Jurkat, Clone E6-1 (cell line): Measurements from ENCODE around the gene DYNC1H1.
"Not testable (repeated sequence)": the region's sequence is repeated elsewhere in the genome, so short reads cannot be mapped to it uniquely, and the experiment has no call there.

Experiments
- DNase-seq: peaks from one replicate; pipeline ENCODE4 v3.0.0-alpha.2; 2011; ENCODE audit warnings: low read depth, low spot score
- H3K4me3 ChIP-seq: 2 replicates; pipeline ENCODE4 v1.5.1; 2011; ENCODE audit warnings: mild to moderate bottlenecking, low read length, control low read depth, moderate library complexity

The DYNC1H1 gene

DNA sequence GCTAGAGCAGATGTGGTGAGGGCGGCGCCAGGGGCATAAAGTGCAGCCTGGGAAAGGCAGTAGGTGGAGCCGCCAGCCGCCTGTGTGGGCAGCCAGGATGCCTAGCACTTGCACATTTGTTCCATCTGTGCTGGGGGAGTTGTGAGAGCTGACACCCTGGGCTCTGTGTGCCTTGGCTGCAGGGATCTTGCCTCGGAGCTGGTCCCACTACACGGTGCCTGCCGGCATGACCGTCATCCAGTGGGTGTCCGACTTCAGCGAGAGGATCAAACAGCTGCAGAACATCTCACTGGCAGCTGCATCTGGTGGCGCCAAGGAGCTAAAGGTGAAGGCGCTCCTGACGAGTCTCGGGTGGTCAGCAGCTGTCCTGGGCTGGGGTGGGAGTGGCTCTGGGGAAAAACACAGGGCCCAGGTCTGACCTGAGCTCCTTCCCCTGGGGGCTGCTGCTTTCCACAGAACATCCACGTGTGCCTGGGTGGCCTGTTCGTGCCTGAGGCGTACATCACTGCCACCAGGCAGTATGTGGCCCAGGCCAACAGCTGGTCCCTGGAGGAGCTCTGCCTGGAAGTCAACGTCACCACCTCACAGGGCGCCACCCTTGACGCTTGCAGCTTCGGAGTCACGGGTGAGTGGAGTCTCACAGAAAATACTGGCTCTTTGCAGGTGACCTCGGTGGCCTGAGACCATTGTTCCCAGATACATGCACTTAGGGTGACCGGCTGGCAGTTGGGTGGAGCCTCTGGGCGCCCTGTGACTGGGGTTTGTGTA is 85.1 kb downstream of the DYNC1H1 start:
- DNase-seq, result no peak
- H3K4me3 ChIP-seq, result no peak overlapping the region

DNA sequence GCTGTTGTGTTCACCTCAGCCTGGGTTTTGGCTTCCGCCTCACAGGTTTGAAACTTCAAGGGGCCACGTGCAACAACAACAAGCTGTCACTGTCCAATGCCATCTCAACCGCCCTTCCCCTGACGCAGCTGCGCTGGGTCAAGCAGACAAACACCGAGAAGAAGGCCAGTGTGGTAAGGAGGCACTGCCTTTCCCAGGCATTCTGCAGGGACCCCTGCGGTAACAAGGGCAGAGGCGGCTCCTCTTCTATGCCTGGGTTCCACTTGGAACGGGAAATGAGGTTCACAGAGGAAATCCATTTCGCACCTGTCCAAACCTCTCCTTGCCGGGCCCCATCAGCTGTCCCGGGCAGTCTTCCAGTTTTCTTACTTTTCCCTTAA is 85.6 kb downstream of the DYNC1H1 start:
- no peak for DNase-seq
- no peak overlapping the region for H3K4me3 ChIP-seq

DNA sequence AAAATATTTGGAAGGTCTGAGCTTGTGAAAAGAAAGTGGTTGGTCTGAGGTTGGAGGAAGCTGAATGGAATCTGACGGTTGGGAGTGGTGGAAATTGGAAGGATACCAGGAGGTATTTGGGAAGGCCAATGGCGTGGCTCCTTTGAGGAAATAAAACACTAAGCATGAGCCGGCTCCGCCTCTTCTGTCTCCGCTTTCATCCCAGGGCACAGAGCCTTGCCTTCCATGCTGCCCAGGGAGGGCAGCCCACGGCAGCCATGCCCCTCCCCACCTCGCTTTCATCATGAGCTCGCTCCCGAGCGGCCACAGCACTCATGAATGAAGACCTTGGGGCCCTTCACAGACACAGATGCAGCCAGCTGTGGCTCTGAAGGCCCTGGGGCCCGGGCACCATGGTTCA is 86.3 kb downstream of the DYNC1H1 start:
- no peak overlapping the region for H3K4me3 ChIP-seq
- DNase-seq, result no peak

DNA sequence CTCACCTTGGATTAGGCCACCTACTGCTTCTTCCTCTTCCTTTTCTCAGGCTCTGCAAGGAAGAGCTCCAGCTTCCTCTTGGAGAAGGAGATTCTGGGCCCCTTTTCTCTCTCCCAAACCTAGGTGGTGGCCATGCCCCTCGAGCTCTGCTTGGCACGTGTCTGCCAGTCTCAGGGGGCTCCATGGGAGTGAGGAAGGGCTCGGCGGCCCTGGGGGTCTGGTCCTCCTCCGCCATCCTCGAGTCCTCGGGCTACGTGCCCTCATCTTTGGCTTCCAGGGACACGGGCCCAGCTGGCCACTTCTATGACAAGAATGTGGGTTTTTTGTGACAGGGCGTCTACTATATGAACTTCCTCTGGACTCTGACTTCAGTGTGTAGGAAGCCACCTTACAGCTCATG is 88.1 kb downstream of the DYNC1H1 start:
- H3K4me3 ChIP-seq, result no peak overlapping the region
- DNase-seq, result no peak

DNA sequence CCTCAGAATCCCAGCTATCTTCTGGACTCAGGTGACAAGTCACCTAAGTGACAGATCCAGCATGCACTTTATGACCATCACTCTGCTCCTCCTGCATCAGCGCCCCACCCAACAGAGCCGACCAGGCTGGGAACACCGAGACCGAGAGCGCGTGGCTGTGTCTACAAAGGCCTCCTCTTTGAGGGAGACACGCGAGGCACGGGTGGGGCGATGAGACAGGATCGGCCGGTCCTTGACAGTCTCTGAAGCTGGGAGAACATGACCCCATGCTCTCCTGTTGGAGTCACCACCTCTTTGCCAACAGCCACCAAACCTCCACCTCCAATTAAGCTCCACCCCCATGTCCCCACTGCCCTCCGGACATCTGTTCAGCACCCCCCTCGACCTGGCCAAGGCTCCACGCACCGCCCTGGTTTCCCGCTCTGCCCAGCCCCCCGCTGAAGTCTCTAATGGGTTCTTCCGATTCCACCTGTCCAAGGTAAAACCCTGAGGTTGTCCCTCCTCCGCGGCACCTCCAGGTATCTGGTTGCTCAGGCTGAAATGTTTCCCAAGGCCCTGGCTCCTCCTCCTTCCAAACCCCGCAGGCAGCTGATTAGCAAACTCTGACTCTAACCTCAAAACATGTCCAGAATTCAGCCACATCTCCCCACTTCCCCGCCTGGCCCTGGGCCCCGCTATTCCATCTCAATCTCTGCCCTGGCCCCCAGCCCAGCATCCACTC is 91.0 kb downstream of the DYNC1H1 start:
- no peak overlapping the region for H3K4me3 ChIP-seq
- no peak for DNase-seq

DNA sequence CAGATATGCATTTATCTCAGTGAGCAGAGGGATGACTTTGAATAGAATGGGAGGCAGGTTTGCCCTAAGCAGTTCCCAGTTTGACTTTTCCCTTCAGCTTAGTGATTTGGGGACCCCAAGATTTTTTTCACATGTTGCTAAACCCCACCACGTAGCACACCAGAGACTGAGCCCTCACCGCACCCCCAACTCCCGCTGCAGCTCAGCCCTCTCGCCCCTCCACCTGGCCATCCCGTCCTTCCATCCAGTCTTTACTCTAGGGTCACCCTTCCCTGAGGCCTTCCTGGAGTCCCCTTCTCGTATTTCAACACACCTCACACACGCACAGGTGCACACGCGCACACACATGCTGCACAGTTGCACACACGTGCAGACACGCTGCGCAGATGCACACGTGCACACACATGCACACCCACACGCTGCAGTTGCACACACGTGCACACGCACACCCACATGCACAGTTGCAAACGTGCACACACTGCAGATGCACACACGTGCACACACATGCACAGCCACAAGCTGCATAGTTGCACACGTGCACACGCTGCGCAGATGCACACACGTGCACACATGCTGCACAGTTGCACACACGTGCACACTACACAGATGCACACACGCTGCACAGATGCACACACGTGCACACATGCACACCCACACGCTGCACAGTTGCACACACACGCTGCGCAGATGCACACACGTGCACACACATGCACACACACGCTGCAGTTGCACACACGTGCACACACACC is 92.5 kb downstream of the DYNC1H1 start:
- no peak overlapping the region for H3K4me3 ChIP-seq
- DNase-seq, result no peak

DNA sequence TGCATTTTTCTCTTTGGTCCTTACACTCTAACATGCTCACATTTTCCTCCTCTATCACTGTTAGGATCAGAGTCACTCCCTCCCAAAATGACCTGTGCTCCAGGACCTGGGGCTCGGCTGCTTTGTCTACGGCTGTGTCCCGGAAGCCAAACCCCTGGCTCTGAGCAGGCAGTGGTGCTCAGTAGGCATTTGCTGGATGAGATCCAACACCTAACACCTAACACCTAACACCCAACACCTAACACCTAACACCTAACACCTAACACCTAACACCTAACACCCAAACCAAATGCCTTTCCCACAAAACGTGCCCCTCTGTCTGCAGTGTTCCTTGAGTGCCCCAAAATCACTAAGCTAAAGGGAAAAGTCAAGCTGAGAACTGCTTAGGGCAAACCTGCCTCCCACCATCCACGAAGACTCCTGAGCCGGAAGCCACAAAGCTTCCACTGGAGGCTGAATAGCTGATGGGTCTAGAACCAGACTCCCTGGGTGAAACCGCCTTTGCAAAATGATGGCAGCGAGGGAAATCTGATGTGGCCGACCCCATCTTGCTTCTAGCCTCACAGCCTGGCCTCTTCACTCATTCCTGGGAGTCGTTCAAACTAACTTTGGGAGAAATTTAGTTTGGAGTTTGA is 93.2 kb downstream of the DYNC1H1 start:
- H3K4me3 ChIP-seq, result no peak overlapping the region
- DNase-seq, result no peak

DNA sequence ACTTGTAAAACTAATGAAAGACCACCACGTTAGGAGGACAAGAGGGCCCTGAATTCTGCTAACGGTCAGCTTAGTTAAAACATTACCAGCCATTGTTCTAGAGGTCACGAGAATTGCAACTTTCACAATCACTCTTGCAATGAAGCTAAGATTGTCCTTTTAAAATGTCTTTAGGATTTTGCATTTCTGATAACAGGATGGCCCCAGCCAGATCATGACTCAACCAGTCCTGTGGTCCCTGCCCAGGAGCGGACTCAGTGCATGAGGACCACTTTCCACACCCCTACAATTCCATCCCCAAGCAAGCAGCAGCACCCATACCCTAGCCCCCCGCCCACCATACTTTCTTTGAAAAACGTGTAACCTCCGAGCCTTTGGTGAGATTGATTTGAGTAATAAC is 93.8 kb downstream of the DYNC1H1 start:
- no peak for DNase-seq
- H3K4me3 ChIP-seq, result no peak overlapping the region

DNA sequence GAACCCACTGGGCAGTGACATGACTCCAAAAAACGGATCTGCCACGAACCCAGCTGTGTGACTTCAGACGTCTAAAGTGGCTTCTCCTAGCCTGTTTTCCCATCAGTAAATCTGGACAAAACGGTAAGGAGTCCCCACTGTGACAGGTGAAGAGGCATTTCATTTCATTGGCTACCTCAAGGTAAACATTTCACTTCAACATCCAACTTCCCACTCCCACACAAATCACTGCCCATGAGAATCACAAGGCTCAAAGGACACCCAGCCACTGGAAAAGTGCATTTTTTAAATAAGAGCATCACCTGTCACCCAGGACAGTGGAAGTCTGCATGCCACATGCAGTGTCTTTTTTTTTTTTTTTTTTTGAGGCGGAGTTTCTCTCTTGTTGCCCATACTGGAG is 94.6 kb downstream of the DYNC1H1 start:
- no peak for DNase-seq
- no peak overlapping the region for H3K4me3 ChIP-seq

DNA sequence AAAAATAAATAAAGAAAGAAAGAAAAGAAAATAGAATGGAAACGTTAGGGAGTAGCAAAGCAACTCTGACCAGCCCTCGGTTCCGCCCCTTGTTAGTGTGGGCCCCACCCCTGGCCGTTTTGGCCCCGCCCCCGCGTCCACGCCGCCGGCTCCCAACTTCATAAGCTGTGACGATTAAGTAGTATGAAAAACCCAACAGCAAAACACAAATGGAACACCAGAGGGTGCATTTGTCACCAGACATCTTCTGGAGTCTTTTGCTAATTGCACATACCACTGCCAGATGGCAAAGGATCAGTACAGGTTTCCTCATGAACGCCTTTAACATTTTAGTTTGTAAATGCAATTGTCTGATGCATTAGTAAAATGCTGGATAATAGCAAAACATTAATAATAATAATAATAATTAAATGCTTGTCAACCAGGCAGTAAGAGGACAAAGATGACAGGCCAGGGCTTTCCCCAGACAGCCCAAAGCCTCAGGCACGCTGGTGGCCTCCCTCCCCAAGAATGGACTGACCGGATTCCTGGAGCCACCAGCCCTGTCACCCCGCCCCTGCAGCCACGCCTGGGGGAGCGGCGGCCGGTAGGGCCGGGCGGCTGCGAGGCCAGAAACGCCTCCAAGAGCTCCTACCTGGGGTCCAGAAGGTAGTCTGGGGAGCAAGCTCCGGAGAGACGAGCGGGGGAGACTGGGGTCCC is 98.9 kb downstream of the DYNC1H1 start:
- peak; percentile 87 for DNase-seq
- no peak overlapping the region for H3K4me3 ChIP-seq

DNA sequence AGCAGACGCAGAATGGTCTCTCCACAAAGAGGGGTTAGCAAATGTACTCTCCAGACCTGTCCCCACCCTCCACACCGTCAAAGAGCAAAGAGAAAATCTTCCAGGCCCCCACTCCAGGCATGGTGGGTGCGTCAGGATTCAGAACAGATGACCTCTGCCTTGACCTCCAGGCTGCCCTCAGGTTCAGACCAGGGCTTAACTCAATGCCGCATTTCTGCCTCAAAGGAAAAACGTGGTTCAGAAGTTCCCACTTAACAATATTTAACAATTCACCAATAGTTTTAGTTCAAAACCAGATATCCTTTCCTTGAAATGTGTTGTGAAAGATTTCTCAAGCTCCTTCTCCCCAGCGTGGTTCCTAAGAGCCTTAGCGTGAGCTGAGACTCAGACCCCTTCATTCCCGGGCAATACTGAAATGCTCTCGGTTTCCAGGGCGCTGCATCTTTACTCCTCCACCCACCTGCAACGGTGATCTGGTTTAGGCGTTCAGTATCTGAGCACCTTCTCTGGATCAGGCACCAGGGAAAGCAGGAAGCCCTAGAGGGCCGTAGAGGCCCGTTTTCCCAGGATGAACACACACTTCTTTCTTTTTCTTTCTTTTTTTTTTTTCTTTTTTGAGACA is 99.5 kb downstream of the DYNC1H1 start:
- no peak overlapping the region for H3K4me3 ChIP-seq
- DNase-seq, result no peak

DNA sequence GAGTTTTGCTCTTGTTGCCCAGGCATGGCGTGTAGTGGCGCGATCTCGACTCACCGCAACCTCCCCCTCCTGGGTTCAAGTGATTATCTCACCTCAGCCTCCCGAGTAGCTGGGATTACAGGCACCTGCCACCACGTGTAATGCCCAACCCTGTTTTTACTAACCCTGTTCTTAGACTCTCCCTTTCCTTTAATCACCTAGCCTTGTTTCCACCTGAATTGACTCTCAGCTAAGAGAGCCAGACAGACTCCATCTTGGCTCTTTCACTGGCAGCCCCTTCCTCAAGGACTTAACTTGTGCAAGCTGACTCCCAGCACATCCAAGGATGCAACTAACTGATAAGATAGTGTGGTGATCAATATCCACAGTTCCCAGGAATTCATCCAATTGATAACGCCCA is 100.2 kb downstream of the DYNC1H1 start:
- not testable (repeated sequence) for H3K4me3 ChIP-seq, DNase-seq

DNA sequence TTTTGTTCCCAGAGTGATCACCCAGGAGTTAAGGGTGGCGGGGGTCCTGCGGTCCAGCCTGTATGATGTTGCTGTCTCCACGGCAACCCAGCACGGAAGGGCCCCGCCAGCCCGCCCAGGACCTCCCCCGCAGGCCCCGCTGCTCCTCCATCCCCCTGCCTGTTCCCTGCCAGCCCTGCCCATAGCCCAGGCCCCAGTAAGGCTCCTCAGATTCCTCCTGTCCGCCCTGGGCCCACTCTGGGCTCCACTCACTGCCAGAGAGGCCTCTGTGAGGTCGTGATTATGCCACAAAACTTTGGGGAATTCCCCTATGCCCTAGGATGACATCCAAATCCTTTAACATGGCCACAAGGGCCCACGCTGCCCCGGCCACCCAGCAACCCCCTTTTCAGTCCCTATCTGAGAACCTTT is 101.7 kb downstream of the DYNC1H1 start:
- H3K4me3 ChIP-seq, result no peak overlapping the region
- DNase-seq, result no peak

DNA sequence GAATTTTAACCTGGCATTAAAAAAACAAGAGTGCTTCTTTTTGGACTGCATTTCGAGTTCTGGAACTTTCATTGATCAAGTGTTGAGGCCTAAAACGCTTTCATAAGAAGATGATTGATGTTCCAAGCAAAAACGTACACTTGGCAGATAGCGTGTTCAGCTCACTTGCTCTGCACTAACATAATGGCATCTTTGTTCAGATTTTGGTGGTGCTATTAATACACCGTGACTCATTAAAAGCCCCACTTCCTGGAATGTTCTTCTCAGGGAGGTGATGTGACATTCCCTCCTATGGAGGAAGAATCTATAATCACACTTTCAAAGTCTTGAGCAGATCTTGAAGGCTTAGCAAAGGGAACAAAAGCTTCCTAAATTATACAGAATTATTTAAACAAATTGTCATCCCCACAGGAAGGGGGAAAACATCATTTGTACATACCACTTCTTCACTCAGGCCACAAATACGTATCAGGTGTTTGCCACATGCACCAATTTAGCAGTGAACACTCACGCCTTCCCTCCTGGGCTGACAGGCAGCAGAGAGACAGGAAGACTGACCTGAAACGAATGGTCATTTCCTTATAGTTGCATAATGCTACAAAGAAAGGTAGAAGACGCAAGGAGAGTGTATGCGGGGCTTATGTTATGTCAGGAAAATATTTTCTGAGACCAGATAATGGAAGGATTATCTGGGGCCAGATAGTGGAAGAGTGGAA is 107.1 kb downstream of the DYNC1H1 start:
- no peak for DNase-seq
- no peak overlapping the region for H3K4me3 ChIP-seq

DNA sequence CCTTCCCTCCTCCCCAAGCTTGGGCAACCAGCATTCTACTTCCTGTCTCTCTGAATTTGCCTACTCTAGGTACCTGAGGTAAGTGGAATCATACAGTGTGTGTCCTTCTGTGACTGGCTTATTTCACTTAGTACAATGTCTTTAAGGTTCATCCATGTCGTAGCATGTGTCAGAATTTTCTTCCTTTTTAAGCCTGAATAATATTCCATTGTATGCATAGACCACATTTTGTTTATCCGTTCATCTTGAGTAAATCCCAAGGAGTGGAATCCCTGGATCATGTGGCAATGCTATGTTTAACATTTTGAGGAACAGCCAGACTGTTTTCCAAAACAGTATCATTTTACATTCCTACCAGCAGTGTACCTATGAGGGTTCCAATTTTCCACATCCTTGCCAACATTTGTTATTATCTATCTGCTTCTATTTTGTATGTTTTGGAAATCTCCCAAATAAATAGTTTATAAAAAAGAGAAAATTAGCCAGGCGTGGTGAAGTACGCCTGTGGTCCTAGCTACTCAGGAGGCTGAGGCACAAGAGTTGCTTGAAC is 110.1 kb downstream of the DYNC1H1 start:
- no peak for DNase-seq
- no peak overlapping the region for H3K4me3 ChIP-seq

DNA sequence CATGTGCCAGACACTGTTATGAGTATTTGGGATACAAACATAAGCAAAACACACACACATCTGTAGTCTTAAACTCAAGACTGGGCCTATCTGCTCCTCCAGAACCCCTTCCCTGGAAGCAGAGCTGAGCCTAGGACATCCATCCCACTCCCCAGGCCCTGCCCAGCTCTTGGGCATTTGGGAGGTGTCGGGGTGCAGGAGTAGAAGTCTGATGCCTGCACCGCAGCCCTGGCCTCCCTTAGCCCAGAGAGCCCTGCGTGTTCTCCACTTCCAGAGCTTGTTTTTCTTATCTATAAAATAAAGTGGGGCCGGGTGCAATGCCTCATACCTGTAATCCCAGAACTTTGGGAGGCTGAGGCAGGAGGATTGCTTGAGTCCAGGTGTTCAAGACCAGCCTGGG is 110.8 kb downstream of the DYNC1H1 start:
- DNase-seq, result no peak
- H3K4me3 ChIP-seq, result no peak overlapping the region

DNA sequence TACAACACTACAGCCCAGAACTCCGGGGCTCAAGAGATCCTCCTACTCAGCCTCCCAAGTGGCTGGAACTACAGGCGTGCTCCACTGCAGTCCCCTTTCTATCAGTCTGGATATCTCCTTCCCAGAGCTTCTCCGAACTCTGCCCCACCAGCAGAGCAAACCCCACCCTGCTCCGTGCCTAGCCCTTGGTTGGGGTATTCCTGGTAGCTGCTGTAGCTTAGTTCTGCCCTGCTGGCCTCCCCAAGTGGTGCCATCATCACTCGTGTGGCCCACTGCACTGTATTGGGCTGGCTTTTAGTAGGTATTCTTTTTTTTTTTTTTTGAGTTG is 113.0 kb downstream of the DYNC1H1 start:
- no peak overlapping the region for H3K4me3 ChIP-seq
- no peak for DNase-seq

DNA sequence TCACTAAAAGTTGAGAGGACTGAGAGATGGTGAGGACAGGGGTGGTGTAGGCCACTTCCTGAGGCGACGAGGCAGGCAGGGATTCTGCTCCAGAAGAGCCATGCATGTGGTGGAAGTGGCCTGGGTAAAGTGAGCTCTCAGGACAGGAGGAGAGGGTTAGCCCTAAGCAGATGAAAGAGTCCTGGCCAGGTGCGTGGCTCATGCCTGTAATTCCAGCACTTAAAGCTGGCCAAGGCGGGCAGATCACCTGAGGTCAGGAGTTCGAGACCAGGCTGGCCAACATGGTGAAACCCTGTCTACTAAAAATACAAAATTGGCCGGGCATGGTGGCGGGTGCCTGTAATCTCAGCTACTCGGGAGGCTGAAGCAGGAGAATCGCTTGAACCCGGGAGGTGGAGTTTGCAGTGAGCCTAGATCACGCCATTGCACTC is 114.0 kb downstream of the DYNC1H1 start:
- not testable (repeated sequence) for DNase-seq, H3K4me3 ChIP-seq
